Hematopoietic multipotent progenitor cell (in vitro differentiated cells): ENCODE measurements around the gene DGKD. TPM values are rescaled to one million over a fixed set of nuclear protein-coding genes. Genes with fewer than 3 reads are reported as not detected.

Source experiments
- DNase-seq, 3 donors: peaks; one replicate each; pipeline ENCODE4 v3.0.0-alpha.2; 2011 to 2015; ENCODE audit warnings: low read depth in 2 of 3, low spot score in 2 of 3
- total RNA-seq: library from RNA; depleted of rRNA; stranded (reverse); fragments of >200 nt; gene quantifications from one replicate; pipeline ENCODE4 v1.2.3, GENCODE V29; 2012

Gene DGKD
- total RNA-seq, 1 donor: 25.9 TPM

DNA sequence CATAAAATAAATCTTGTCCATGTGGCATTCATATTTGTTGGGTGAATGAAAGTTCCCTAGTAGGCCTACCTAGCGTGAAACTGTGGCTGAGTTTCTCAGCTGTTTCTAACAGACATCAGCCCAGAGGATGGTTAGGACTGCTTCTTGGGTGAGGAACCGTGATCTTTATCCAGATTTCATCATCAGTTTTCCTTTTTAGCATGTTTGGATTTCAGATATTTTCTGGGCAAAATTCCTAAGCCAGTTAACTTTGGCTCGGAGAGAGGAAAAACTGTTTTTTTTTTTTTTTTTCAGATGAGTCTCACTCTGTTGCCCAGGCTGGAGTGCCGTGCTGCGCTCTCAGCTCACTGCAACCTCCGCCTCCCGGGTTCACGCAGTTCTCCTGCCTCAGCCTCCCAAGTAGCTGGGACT, 53.5 kb downstream of the DGKD start:
- no peak for DNase-seq

DNA sequence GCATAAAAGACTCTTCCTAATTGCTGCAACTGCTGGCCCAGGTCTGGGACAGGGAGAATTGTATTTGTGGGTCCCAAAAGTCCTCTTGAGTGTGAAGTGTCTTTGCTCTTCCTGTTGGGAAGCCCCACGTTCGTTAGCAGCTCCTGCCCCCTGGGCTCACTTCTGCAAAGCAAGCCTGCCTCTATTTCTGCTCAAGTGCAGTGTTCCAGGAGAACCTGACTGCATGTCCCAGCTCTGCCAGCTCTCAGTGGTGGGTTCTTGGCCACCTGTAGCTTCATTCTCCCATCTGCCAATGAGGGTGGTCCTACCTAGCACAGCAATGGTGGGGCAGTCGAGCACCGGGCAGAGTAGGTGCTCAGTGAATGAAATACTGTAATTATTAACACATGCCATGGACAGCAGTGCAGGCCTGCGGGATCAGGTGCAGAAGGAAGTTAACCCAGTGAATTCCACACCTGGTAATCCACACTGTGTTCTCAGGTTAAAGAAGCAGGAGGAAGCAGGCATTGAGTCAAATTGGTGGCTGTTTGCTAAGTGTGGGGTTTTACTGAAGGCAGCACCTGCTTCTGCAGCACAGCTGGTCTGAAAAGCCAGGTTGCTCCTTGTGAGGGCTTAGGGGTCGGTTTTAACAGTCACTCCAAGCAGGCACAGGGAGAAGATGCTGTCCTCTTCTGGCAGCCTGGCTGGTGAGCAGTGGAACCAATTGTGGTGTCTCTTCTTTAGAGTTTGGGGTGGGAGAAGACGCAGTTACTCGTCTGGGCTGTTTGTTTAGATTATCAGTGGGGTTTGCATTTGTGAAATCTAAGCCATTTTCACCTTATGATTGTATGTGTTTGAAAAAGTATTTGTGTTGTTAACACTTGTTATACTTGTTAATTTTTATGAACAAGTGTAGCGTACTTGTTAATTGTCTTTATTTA, 54.3 kb downstream of the DGKD start:
- no peak for DNase-seq

DNA sequence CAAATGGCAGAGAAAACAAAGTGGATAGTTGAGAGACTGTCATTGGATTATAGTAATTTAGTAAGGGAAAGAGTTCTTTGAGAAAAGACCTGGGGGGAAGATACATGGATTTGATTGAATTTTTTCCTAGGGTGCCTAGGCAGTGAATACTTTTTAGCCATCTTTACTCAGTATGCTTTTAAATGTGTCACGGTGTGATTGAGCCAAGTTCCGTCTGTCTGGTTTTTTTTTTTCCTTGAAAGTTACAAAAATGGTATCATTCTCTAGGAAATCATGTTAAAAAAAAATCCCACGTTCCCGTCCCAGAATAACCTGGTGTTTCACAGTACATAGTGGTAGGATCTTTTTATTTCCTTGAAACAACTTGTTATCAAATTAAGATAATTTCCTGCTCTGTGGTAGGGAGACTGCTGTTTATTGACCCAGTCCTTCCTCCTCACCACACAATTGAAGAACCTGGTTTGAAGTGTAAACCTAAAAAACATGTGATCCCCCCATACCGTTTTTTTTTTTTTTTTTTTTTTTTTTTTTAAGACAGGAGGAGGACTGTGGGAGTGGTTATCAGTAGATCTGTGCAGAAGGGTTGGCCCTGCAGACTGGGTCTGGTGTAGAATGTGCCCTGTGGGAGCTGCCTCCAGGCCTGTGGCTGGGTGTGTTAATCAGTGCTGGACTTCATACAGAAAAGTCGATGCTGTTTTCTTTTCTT, 55.1 kb downstream of the DGKD start:
- DNase-seq: peak in 1 of 3 donors; percentile 59

DNA sequence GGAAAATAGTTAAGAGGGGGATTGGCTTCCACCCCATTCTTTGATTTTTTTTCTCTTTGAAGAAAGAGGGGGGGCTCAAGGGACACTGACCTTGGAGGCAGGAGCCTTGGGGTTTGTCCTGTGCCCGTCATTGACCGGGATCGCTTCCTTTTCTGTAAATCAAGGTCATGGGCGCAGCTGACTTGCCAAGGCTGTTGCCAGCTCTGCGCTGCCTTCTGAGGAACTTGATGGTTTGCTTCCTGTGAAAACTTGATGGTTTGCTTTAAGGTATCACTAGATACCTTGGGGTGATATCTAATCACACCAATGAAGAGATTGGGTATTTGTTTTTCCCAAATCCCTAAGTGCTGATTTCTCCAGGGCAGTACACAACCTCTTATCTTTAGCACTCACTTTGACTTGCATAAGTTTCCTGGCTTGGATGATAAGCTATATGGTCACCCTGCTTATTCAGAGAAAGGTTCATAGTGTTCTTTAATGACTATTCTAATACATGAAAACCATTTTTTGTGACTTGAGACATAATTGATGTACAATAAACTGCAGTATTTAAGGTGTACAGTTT, 56.0 kb downstream of the DGKD start:
- no peak for DNase-seq

DNA sequence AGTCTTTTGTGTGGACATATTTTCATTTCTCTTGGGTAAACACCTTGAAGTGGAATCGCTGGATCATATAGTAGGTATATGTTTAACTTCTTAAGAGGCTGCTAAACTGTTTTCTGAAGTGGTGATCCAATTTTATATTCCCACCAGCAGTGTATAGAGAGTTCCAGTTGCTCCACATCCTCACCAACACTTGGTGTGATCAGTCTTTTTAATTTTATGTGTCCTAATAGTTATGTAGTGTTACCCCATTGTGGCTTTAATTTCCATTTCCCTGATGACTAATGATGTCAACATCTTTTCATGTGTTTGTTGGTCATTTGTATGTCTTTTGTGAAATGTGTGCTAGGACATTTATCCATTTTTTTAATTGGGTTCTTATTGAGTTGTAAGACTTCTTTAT, 56.9 kb downstream of the DGKD start:
- no peak for DNase-seq

DNA sequence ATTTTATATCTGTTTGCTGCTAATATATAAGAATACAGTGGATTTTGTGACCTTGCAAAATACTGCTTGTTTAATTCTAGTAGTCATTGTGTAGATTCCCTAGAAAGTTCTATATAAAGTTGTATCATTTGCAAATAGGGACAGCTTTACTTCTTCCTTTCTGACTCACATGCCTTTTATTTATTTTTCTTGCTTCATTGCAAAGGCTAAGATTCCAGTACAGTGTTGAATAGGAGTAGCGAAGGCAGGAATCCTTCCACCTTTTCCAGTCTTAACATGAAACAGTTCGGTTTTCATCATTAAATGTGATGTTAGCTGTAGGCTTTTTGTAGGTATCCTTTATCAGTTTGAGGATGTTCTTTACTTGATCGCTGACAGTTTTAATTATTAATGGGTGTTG, 58.1 kb downstream of the DGKD start:
- DNase-seq: no peak

DNA sequence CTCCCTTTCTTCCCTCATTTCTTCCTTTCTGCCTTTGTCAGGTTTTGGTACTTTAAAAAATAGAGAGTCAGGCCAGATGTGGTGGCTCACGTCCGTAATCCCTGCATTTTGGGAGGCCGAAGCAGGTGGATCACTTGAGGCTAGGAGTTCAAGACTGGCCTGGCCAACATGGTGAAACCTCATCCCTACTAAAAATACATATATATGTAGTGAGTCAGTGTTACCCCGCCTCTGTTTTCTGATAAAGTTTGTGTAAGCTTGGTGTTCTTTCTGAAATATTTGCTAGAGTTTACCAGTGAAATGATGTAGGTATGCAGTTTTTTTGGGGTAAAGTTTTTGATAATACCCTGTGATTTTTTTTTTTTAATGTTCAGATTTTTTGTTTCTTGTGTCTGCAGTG, 58.8 kb downstream of the DGKD start:
- no peak for DNase-seq

DNA sequence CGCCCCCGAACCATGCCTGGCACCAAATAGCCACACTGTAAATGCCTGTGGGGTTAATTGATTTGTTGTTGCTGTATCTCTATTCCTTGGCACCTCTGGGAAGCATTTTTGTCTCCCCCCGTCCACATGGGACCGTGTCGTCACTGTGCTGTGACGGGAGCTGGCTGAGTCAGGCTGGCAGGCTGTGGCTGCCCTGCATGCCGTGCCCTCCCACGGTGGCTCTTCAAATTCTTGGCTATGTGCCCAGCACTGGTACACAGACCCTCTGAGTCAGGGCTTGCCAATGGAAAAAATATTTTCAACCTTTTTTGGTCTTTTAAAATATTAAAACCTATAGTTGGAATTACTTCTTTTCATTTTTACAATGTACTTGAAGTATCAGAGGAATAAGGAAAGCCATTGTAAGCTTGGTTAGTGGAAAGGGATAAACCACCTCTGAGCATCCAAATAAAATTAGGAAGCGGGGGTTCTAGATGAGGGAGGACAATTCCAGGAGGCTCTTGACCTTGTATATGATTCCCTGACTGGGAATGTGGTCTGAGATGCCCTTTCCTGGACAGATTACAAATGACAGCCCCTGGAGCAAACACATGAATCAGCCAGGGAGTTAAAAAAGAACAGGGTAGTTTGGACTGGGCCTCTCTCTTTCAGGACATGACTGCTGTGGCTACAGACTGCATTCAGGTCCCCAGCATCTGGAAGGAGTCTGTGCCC, 59.4 kb downstream of the DGKD start:
- DNase-seq: peak in 2 of 3 donors; percentile 75 to 83

DNA sequence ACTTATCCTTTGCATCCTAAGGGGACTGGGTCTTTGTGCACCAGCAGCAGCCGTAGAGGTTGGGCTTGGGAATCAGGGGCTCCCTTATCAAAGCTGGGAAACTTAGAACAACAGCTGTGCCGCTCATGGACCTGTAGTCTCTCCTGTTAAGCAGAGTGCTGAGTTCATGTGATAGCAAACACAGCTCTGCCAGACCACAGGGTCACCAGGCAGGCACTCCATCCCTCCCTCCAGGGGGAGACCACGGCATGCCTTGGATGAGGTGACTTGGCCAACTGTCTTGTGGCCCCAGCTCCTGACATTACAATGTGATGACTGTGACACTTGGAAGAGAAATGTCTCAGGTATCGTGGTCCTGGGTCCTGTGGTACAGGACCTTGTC, 60.0 kb downstream of the DGKD start:
- DNase-seq: no peak

DNA sequence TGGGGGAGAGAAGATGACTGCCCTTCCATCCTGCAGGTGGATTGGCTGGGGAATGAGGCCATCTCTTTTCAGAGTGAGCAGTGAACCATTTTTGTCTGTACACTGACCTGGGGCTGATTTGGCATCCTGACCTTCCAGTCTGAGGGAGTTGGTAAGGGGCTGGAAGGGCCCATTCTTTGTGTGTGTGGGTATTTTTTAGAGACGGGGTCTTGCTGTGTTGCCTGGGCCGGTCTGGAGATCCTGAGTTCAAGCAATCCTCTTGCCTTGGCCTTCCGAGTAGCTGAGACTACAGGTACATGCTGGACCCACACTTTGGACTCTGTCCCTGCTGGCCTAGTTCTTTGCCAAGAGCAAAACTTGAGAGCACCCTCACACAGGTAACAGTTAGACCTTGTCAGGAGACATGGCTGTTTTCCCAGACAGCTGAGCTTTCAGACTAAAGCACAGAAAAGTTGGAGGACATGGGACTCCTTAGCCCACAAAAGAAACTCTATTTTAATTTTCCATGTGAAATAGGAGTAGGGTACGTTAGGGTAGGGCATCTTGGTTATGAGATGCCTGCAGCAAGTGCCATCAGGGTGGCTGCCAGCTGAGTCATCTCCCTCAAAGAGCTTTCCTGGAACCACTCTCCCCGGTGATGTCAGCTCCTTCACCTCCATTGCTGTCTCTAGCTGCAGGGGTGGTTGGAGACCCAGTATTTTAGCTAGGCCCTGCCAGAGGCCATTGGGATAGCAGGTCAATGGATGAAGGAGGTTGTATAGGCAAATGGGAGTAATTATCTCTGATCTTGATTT, 60.7 kb downstream of the DGKD start:
- DNase-seq: no peak

DNA sequence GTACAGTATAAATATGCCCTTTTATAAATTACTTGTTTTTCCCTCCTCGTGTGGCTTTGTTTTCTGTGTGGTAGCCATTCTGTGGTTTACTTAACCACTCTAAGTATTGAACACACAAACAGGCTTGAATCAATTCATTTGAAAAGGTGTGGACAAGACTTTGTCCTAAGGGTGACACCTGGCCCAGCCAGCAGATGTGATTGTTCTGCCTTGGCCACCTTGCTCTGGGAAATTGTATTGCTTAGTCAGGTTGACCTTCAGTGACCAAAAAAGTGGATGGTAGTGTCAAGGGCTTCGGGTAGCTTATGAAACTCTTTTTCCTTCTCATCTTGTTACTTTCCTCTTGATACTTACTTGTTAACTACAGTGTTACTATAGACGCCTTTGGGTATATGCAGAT, 61.9 kb downstream of the DGKD start:
- DNase-seq: no peak

DNA sequence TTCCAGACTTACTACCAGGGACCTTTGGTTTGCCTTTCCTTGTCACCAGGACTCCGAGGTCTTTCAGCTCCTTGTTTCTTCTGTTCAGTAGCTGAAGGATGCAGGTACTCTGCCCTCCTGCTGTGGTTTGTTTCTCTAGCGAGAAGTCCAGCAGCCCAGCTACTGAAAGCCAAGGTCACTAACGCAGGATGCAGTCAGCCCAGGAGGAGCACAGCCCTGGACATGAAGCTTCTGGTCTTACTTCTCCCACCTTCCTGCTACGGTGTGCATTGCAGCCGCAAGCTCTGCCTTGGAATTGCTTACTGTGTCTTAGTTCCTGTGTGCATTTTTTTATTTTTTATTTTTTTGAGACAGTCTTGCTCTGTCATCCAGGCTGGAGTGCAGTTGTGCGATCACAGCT, 62.4 kb downstream of the DGKD start:
- no peak for DNase-seq

DNA sequence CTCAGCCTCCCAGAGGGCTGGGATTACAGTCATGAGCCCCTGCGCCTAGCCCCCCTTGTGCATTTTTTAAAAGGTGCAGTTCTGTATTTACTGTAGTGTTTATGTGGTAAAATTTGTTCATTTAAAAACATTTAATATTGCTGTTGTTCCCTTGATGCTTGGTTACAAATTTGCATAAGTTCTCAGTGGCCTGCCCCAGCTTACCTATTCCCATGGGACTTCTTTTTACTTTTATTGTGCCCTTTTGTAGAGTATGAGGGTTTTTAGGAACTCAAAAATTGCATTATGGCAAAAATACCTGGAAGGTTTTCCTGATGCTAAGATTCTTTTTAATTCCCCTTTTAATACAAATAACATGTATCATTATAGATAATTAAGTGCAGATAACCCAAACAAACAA, 63.0 kb downstream of the DGKD start:
- no peak for DNase-seq

DNA sequence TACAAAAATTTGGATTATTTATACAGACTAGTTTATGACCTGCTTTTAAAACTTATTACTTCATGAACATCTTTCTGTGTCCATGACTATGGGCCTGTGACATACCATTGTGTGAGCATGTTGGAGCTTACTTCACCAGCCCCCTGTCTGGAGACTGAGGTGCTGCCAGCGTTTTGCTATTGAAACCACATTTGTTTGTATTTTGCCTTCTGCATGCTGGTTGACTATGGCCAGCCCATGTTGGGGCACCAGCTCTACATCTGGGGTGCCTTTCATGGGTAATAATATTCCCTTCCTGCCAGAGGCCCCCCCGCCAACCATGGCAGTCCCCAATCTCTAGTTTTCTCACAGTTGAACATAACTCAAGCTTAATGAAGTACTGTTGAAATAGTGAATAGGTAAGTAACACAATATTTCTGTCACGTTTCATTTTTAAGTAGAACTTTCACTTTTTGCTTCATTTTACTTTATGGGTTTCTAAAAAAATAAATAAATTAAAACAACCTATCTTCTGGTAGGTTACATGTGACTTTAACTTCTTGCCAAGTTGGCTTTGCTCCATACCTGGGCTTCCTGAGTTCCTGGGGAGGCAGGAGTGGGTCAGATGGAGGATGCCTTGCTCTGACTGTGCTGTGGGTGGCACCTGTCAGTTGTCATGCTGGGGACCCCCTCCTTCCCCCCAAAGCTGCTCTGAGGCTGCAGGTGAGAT, 63.9 kb downstream of the DGKD start:
- DNase-seq: no peak

DNA sequence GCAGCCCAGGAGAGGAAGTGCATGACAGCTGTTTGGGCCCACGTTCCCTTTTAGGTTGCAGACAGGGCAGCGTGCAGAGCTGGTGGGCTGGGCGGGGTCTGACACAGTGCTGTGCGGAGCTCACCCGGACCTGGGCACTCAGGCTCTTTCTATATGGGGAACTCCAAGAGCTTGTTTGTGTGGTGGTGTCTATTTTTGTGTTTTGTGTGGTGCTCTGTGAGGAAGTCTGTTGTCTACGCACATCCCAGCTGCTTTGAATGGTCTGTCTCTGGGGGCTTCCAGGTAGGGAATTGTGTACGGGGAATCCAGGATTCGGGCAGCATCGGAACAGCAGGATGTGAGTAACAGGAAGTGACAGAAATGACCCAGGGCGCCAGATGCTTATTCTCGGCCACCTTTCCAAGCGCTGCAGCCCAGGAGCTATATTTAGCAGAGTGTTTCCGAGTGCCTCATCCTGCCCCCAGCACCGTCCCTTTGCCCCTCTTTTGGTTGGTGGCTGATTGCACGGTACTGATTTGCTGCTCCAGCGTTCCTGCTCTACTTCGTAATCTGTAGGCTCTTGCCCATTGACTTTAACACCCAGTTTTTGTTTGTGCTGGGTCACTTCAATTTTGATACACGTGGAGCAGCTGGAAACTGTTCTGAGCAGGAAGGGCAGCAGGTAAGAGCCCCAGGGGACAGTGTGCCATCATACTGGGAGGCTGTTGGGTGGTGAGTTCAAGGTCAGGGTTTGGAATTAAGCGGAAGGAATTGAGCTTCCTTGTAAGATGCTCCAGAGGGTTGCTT, 64.7 kb downstream of the DGKD start:
- DNase-seq: peak in 2 of 3 donors; percentile 53 to 57

DNA sequence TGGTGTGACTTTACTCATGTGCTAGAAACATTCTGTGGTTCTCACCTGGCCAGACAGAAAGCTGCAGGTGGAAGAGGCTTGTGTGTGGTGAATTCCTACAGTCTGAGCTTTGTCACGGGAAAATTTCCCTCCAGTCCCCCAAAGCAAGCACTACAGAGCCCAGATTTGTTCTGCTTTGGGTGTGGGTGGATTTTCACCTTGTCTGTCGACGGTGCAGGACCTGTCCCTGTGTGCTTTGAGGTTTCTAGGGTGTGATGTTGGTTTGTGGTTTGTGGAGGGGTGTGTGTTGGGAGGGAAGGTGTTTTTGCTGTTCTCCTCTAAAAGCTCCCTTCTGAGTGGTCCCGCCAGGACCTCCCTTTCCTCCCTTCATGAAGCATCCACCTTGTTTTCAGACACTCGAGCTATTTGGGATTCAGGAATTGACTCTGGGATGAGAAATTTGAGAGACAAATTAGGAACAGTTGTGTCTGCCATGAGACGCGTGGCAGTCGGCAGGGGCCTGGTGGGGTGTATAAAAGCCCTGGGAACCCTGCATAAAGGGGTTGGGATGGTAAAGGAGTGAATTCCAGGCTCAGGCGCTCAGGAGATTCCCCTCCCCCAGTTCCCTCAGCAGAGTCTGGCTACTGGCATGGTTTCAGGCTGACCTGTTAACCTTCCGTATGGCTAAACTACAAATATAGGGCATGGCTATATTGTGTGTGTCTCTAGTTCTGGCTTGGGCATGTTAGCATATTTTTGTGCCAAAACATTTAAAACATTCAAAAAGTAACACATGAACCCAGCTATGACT, 65.5 kb downstream of the DGKD start:
- peak in 1 of 3 donors; percentile 39 for DNase-seq

DNA sequence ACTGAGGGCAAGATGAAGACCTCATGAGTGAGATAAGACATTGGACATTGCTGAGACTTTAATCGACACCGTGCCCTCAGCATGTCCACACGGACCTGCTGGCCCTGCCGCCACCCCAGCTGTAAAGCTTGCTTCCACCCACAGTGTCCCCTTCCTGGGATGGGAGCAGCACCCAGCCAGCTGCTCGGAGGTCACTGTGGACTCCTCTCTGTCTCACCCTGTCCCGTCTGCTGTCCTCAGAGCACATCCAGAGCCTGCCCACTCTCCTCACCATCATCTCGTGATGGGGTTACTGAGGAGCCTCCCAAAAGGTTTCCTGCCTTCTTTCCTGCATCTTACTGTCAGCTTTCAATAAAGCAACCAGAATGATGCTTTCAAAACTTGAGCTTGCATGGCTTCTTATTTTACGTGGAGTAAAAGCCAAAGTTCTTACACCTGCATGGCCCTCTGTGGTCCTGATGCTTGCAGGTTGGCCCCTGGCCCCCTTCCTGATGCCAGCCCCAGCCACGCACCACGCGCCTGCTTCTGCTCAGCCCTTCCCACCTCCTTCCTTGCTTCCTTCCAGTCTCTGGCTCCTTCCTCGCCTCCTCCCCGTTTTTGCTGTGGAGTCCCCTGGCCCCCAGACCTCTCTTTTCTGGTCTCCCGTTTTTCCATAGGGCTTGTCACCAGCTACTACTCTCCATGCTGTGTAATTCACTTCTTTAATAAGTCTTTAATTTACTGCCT, 67.0 kb downstream of the DGKD start:
- no peak for DNase-seq
